CD8-positive, alpha-beta memory T cell (primary cell): Measurements from ENCODE around the gene SORCS1. TPM values are rescaled to one million over a fixed set of nuclear protein-coding genes. Genes with fewer than 3 reads are reported as not detected.

Experiments
- CTCF ChIA-PET: fragments of 350-600 bp; sonication (Branson Sonifier 250); formaldehyde crosslinking; loops from one replicate; lab custom pipeline; 2021; ENCODE audit warnings: antibody characterized with exemption; lab: Charles Lee
- POLR2A ChIA-PET: fragments of 350-600 bp; sonication (Branson Sonifier 250); formaldehyde crosslinking; loops from one replicate; lab custom pipeline; 2021; ENCODE audit warnings: antibody characterized with exemption; lab: Charles Lee
- DNase-seq, 5 donors: peaks; one replicate each; pipeline versions ENCODE4 v3.0.0 to v3.0.0-alpha.2; 2020 to 2022; ENCODE audit warnings: mixed read lengths in 1 of 5
- H3K27ac ChIP-seq: one replicate; pipeline ENCODE4 v1.7.0; 2013; ENCODE audit warnings: low read depth, mild to moderate bottlenecking, low read length, moderate library complexity
- H3K27me3 ChIP-seq: 2 replicates; pipeline ENCODE4 v1.7.0; 2013; ENCODE audit warnings: low read length, mild to moderate bottlenecking; ENCODE audit not compliant: insufficient read depth, poor library complexity, severe bottlenecking
- H3K36me3 ChIP-seq: 2 replicates; pipeline ENCODE4 v1.7.0; 2013; ENCODE audit warnings: mild to moderate bottlenecking, low read length, moderate library complexity; ENCODE audit not compliant: insufficient read depth
- H3K4me1 ChIP-seq: 2 replicates; pipeline ENCODE4 v1.7.0; 2013; ENCODE audit warnings: mild to moderate bottlenecking, low read length, moderate library complexity; ENCODE audit not compliant: insufficient read depth
- H3K4me3 ChIP-seq: 2 replicates; pipeline ENCODE4 v1.7.0; 2013; ENCODE audit warnings: mild to moderate bottlenecking, low read length
- H3K9me3 ChIP-seq: 2 replicates; pipeline ENCODE4 v1.7.0; 2013; ENCODE audit warnings: mild to moderate bottlenecking, low read length
- H3K27ac Mint-ChIP-seq, 8 donors: one replicate each; pipeline ENCODE4 v1.8.0; 2020 to 2021; ENCODE audit warnings: mixed read lengths in 8 of 8, mild to moderate bottlenecking in 6 of 8, inconsistent platforms in 3 of 8, moderate library complexity in 3 of 8
- H3K27me3 Mint-ChIP-seq, 2 donors: one replicate each; pipeline ENCODE4 v1.8.0; 2020 to 2021; ENCODE audit warnings: mixed read lengths in 2 of 2, mild to moderate bottlenecking in 1 of 2, moderate library complexity in 1 of 2
- H3K36me3 Mint-ChIP-seq, 3 donors: one replicate each; pipeline ENCODE4 v1.8.0; 2020 to 2021; ENCODE audit warnings: mixed read lengths in 3 of 3, inconsistent platforms in 1 of 3, mild to moderate bottlenecking in 1 of 3
- H3K4me1 Mint-ChIP-seq, 3 donors: one replicate each; pipeline ENCODE4 v1.8.0; 2020 to 2021; ENCODE audit warnings: mixed read lengths in 3 of 3, inconsistent platforms in 1 of 3, mild to moderate bottlenecking in 1 of 3
- H3K4me3 Mint-ChIP-seq, 7 donors: one replicate each; pipeline ENCODE4 v1.8.0; 2020 to 2021; ENCODE audit warnings: mixed read lengths in 7 of 7, mild to moderate bottlenecking in 6 of 7, moderate library complexity in 4 of 7, inconsistent platforms in 2 of 7
- H3K9me3 Mint-ChIP-seq, 5 donors: one replicate each; pipeline ENCODE4 v1.8.0; 2020 to 2022; ENCODE audit warnings: mixed read lengths in 5 of 5, mild to moderate bottlenecking in 3 of 5, moderate library complexity in 2 of 5, inconsistent platforms in 1 of 5
- polyA plus RNA-seq: library from polyadenylated mRNA; unstranded; fragments of 300-500 nt; fragmentation: Illumina TruSeq; gene quantifications from one replicate; pipeline ENCODE4 v1.2.3, GENCODE V29; 2021
- total RNA-seq, 2 experiments: library from RNA; stranded (reverse); gene quantifications; one replicate each; pipeline ENCODE4 v1.2.3, GENCODE V29; 2021

SORCS1 gene
- total and polyA plus RNA-seq, 3 experiments from 2014 or later = not detected

DNA sequence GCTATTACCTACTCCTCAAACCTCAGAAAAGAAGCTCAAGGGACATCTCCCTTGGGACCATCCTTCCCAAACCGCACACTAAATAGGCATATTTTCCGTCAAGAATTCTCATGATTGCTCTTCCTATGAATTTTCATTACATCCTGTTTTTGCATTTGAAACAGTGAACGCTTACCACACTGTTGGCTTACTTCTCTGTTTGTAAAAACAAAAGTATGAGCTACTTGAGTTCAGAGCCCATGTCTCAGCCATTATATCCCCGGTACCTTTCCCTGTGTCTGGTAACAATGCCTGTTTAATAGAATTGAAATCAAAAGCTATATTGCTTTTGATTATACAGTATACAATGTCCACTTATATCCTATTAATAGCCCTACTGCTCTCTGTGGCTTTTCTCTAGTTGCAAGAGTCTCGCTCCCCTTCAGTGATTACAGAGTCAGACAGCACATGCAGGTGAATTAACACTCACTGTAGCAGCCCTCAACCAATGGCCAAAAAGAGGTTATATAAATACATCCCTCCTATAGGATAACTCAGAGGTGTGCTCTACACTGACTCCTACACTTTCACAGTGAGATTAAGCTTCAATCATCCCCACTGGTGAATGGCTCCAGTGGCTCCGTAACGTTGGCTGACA, 264.4 kb downstream of the SORCS1 start:
- Histone ChIP-seq H3K27ac (no peak overlapping the region), H3K36me3 (no peaks in the 10 kb centered on the region), H3K4me3 (no peak overlapping the region), H3K27me3 (no peaks in the 10 kb centered on the region), H3K9me3 (no peaks in the 10 kb centered on the region), H3K4me1 (no peaks in the 10 kb centered on the region)
- H3K4me1 Mint-ChIP-seq = no peaks in the 10 kb centered on the region
- ChIA-PET CTCF (no interaction called here), POLR2A (no interaction called here)
- H3K9me3 Mint-ChIP-seq = peaks cover 2 to 10% (median 5%) of the 10 kb centered on the region in 5 donors
- no peak for DNase-seq
- no peaks in the 10 kb centered on the region for H3K36me3 Mint-ChIP-seq
- no peaks in the 10 kb centered on the region for H3K27me3 Mint-ChIP-seq
- no peak overlapping the region for H3K4me3 Mint-ChIP-seq
- no peak overlapping the region for H3K27ac Mint-ChIP-seq

DNA sequence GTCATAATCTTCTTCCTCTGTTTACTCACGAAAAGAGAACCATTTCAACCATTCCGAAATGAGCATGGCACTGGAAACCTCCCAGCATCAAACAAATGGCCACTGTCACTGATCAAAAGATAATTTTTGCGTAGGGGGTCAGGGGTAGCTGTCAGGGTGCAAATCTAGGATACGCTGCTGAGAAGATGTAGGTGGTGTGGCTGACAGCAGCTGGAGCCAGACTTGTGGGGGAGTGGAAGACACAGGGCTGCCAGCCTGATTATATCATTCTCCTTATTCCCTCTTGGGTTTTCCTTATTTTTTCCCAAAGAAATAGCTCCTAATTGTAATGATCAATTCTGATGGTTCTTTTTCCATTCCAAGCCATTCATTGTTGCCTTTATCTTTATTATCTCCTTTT, 266.1 kb downstream of the SORCS1 start:
- no peak overlapping the region for H3K27ac Mint-ChIP-seq
- H3K27me3 ChIP-seq = no peaks in the 10 kb centered on the region
- no peak for DNase-seq
- no peaks in the 10 kb centered on the region for H3K9me3 ChIP-seq
- H3K9me3 Mint-ChIP-seq = peaks cover 2 to 13% (median 5%) of the 10 kb centered on the region in 5 donors
- H3K36me3 ChIP-seq = no peaks in the 10 kb centered on the region
- no peak overlapping the region for H3K27ac ChIP-seq
- ChIA-PET POLR2A (no interaction called here), CTCF (no interaction called here)
- no peaks in the 10 kb centered on the region for H3K4me1 ChIP-seq
- no peaks in the 10 kb centered on the region for H3K36me3 Mint-ChIP-seq
- H3K4me1 Mint-ChIP-seq = no peaks in the 10 kb centered on the region
- no peak overlapping the region for H3K4me3 ChIP-seq
- H3K27me3 Mint-ChIP-seq = no peaks in the 10 kb centered on the region
- no peak overlapping the region for H3K4me3 Mint-ChIP-seq

DNA sequence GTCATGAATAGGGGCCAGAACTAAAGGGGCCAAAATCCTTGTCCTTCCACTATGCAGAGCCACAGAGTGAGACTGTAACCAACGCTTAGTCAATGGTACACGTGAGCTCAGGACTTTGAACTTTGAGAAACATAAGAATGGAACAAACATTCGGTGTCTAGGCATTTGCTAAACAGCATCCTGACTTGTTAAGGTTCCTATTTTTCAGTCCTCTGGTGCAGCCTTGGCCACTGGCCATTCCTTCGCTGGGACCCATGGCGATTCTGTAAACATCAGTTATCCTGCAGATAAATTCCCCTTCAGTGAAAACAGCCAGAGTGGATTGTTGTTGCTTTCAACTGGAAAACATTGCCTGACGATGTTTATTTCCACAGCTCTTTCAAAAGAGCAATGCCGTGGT, 266.8 kb downstream of the SORCS1 start:
- H3K9me3 Mint-ChIP-seq = peaks cover 5 to 13% (median 5%) of the 10 kb centered on the region in 5 donors

DNA sequence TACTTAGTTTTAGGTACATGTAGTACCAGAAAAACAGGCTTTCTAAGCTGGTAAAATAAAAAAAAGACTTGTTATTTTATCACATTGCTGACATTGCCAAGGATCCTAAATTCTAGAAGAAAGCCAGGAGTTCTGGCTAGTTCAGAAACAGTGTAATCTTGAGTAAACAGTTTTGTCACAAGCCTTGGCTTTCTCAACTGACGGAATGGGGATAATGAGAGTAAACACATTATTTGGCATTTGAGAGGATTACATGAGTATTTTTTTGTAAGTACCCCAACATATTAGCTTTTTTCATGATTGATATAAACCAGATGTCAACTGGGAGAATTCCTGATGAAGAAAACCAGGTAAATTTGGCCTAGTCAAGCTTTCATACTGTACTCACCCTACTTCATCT, 269.8 kb downstream of the SORCS1 start:
- no peak overlapping the region for H3K4me3 ChIP-seq
- no peaks in the 10 kb centered on the region for H3K36me3 ChIP-seq
- ChIA-PET CTCF (no interaction called here), POLR2A (no interaction called here)
- H3K9me3 ChIP-seq = no peaks in the 10 kb centered on the region
- H3K27me3 ChIP-seq = no peaks in the 10 kb centered on the region
- no peaks in the 10 kb centered on the region for H3K27me3 Mint-ChIP-seq
- H3K4me3 Mint-ChIP-seq = no peak overlapping the region
- no peaks in the 10 kb centered on the region for H3K4me1 ChIP-seq
- no peaks in the 10 kb centered on the region for H3K36me3 Mint-ChIP-seq
- H3K4me1 Mint-ChIP-seq = no peaks in the 10 kb centered on the region
- H3K27ac Mint-ChIP-seq = no peak overlapping the region
- peaks cover 8 to 21% (median 9%) of the 10 kb centered on the region in 5 donors for H3K9me3 Mint-ChIP-seq
- DNase-seq = no peak
- H3K27ac ChIP-seq = no peak overlapping the region

More for the DNA sequence above, 266.8 kb downstream of the SORCS1 start:
- no peaks in the 10 kb centered on the region for H3K4me1 Mint-ChIP-seq
- H3K27ac Mint-ChIP-seq = no peak overlapping the region
- H3K4me3 Mint-ChIP-seq = no peak overlapping the region
- H3K27me3 Mint-ChIP-seq = no peaks in the 10 kb centered on the region
- no peaks in the 10 kb centered on the region for H3K9me3 ChIP-seq
- no peaks in the 10 kb centered on the region for H3K27me3 ChIP-seq
- no peaks in the 10 kb centered on the region for H3K36me3 ChIP-seq
- no peak overlapping the region for H3K27ac ChIP-seq
- H3K36me3 Mint-ChIP-seq = no peaks in the 10 kb centered on the region
- H3K4me1 ChIP-seq = no peaks in the 10 kb centered on the region
- no peak for DNase-seq
- POLR2A ChIA-PET = no interaction called here
- CTCF ChIA-PET = no interaction called here
- no peak overlapping the region for H3K4me3 ChIP-seq

DNA sequence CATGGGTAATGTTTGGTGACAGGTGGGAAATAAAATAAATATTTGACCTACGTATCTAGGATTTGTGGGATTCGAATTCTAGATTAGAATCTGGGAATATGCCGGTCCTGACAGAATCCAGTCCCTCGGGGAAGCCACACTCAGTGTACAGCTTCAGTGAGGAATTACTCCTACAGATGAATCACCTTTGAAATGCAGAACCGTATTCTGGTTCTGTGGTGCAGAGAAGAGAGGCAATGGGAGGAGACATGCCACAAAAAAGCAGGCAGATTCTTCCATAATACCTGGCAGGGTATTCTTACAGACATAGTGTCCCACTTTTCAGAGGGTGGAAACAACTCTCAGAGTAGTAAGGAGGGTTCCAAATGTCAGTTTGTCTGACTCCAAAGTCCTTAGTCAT, 286.9 kb downstream of the SORCS1 start:
- H3K27me3 ChIP-seq = no peaks in the 10 kb centered on the region
- POLR2A ChIA-PET = no interaction called here
- no peaks in the 10 kb centered on the region for H3K4me1 Mint-ChIP-seq
- H3K36me3 ChIP-seq = no peaks in the 10 kb centered on the region
- H3K27ac ChIP-seq = no peak overlapping the region
- H3K4me1 ChIP-seq = no peaks in the 10 kb centered on the region
- no peak overlapping the region for H3K4me3 ChIP-seq
- DNase-seq = no peak
- peak overlapping the region in 1 of 8 donors; percentile 33 for H3K27ac Mint-ChIP-seq
- CTCF ChIA-PET = no interaction called here
- no peaks in the 10 kb centered on the region for H3K27me3 Mint-ChIP-seq
- peaks cover 2 to 11% (median 7%) of the 10 kb centered on the region in 5 donors for H3K9me3 Mint-ChIP-seq
- no peak overlapping the region for H3K4me3 Mint-ChIP-seq
- H3K36me3 Mint-ChIP-seq = no peaks in the 10 kb centered on the region
- H3K9me3 ChIP-seq = no peaks in the 10 kb centered on the region

DNA sequence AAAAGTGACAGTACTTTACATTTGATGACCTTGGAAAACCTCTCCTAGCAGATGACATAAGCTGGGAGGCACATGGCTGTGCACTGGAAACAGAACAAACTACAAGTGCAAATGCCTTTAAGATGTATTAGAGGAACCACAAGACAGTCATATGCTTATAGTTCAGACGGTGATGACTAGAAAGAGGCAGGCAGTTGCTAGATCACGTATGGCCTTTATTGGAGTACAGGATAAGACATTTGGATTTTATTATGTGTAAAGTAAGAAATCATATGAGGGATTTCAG, 290.0 kb downstream of the SORCS1 start:
- Mint-ChIP-seq H3K36me3 (no peaks in the 10 kb centered on the region), H3K9me3 (peaks cover 0 to 12% (median 9%) of the 10 kb centered on the region in 5 donors), H3K27me3 (peaks cover 0 to 2% of the 10 kb centered on the region in 2 donors), H3K4me3 (no peak overlapping the region), H3K4me1 (no peaks in the 10 kb centered on the region), H3K27ac (no peak overlapping the region)
- ChIA-PET POLR2A (no interaction called here), CTCF (no interaction called here)
- H3K27me3 ChIP-seq = no peaks in the 10 kb centered on the region
- no peak for DNase-seq
- no peaks in the 10 kb centered on the region for H3K4me1 ChIP-seq
- H3K4me3 ChIP-seq = no peak overlapping the region
- no peaks in the 10 kb centered on the region for H3K9me3 ChIP-seq
- no peaks in the 10 kb centered on the region for H3K36me3 ChIP-seq
- H3K27ac ChIP-seq = no peak overlapping the region

DNA sequence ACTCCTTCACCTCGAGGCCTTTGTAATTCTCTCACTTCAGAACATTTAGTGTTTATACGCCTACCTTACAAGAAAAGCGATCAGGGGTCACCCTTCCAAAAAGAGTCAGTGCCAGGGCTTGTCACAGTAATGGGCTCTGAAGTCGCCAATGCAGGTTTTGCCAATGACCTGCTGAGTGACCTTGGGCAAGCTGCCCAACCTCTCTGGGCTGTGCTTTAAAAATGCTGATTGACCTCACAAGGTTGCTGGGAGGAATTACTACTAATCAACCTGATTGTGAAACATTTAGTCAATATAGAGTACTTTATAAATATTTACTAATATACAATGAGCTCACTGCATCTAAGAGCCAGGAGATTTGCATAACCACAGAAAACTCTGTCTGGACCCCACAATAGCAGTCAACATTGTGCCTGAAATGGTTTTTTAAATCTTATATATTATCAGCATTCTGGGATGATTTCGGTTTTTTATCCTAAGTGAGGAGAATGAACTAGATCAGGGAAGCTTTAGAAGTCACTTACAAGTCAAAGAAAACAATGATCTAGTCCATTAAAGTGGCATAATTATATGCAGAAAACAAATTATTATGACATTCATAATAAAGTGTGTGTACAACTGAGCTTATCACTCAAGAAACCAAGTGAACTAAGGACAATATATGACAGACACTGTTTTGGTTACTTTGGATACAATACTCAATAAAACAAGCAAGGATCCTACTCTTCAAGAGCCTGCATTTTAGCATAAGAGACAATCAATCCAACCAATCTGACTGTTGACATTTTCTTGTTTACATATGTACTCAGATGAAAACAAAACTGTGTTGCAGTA, 290.5 kb downstream of the SORCS1 start:
- Mint-ChIP-seq H3K27me3 (peaks cover 0 to 2% of the 10 kb centered on the region in 2 donors), H3K36me3 (no peaks in the 10 kb centered on the region), H3K27ac (no peak overlapping the region), H3K9me3 (peaks cover 0 to 12% (median 7%) of the 10 kb centered on the region in 5 donors), H3K4me1 (no peaks in the 10 kb centered on the region), H3K4me3 (no peak overlapping the region)
- no peaks in the 10 kb centered on the region for H3K27me3 ChIP-seq
- no peak overlapping the region for H3K27ac ChIP-seq
- ChIA-PET POLR2A (no interaction called here), CTCF (interaction anchor here (1.7 kb wide), 1 partner anchor 13 kb away, joined by 3 read pairs; no protein-coding TSS in a partner anchor)
- no peak overlapping the region for H3K4me3 ChIP-seq
- H3K9me3 ChIP-seq = no peaks in the 10 kb centered on the region
- DNase-seq = no peak
- no peaks in the 10 kb centered on the region for H3K4me1 ChIP-seq
- H3K36me3 ChIP-seq = no peaks in the 10 kb centered on the region

DNA sequence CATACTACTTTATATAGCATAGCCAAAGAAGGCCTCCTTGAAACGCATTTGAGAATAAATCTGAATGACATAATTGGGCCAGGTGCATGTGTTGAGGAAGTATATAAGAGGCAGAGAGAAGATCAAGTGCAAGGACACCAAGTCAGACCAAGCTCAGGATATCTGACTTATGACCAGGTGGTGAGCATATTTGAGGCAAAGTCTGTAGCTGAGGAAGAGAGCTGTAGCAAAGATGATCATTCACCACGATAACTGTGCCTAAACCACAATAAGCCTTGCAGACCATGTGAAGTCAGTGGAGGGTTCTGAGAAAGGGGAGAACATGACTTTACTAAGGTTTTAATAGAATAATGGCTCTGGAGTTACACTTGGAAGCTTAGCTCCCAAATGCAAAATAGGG, 292.3 kb downstream of the SORCS1 start:
- CTCF ChIA-PET = interaction anchor here (1.7 kb wide), 1 partner anchor 11 kb away, joined by 3 read pairs; no protein-coding TSS in a partner anchor
- H3K4me3 ChIP-seq = no peak overlapping the region
- no peak overlapping the region for H3K4me3 Mint-ChIP-seq
- no peaks in the 10 kb centered on the region for H3K36me3 ChIP-seq
- POLR2A ChIA-PET = no interaction called here
- no peaks in the 10 kb centered on the region for H3K4me1 Mint-ChIP-seq
- peaks cover 0 to 16% (median 9%) of the 10 kb centered on the region in 5 donors for H3K9me3 Mint-ChIP-seq
- no peaks in the 10 kb centered on the region for H3K4me1 ChIP-seq
- H3K27ac Mint-ChIP-seq = peak overlapping the region in 1 of 8 donors; percentile 56
- no peaks in the 10 kb centered on the region for H3K9me3 ChIP-seq
- no peaks in the 10 kb centered on the region for H3K36me3 Mint-ChIP-seq
- H3K27ac ChIP-seq = no peak overlapping the region
- no peak for DNase-seq
- no peaks in the 10 kb centered on the region for H3K27me3 ChIP-seq
- H3K27me3 Mint-ChIP-seq = peaks cover 0 to 2% of the 10 kb centered on the region in 2 donors
